Measurements from ENCODE around the gene RBM28.

DNA sequence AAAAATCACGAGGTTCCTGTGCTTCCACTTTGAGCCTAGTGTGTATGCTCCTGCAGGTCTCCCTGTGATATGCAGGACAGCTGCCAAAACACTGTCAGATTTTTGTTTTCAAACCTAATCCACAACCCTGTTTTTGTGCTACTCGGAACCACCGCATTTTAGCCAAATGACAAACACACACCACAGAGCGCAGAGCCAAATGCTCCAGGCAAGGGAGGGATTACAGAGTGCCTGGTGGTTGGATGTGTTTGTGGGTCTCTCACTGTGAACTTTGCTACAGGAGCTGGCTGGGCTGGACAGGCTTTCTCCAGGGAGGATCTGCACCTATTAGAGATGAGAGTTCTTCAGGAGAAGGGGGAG is 5.7 kb upstream of the RBM28 start:
- TF ChIP-seq, protein P1, sequence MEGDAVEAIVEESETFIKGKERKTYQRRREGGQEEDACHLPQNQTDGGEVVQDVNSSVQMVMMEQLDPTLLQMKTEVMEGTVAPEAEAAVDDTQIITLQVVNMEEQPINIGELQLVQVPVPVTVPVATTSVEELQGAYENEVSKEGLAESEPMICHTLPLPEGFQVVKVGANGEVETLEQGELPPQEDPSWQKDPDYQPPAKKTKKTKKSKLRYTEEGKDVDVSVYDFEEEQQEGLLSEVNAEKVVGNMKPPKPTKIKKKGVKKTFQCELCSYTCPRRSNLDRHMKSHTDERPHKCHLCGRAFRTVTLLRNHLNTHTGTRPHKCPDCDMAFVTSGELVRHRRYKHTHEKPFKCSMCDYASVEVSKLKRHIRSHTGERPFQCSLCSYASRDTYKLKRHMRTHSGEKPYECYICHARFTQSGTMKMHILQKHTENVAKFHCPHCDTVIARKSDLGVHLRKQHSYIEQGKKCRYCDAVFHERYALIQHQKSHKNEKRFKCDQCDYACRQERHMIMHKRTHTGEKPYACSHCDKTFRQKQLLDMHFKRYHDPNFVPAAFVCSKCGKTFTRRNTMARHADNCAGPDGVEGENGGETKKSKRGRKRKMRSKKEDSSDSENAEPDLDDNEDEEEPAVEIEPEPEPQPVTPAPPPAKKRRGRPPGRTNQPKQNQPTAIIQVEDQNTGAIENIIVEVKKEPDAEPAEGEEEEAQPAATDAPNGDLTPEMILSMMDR (IDR thresholded peaks at IDR 0.05): no peak
- TF ChIP-seq SIN3A (IDR thresholded peaks at IDR 0.05; ENCODE audit: borderline replicate concordance, insufficient read depth, low read depth, low read length): no peak

Data from Panc1 (cell line).